SU-DHL-6 (cell line): ENCODE results near the gene SKA2.
"Not testable (repeated sequence)": the region's sequence is repeated elsewhere in the genome, so short reads cannot be mapped to it uniquely, and the experiment has no call there.

Experiments used
- H2AFZ ChIP-seq: fragments of 200-600 bp; sonication (generic); 2 replicates; pipeline ENCODE4 v1.6.1; 2014; ENCODE audit warnings: low read depth, mild to moderate bottlenecking, moderate library complexity, mixed read lengths, antibody characterized with exemption, low read length; ENCODE audit not compliant: severe bottlenecking
- H3F3A ChIP-seq: fragments of 200-600 bp; shearing (Covaris generic); 2 replicates; pipeline ENCODE4 v1.6.0; 2016; ENCODE audit warnings: antibody characterized with exemption, mild to moderate bottlenecking; ENCODE audit not compliant: insufficient read depth
- H3K27ac ChIP-seq: fragments of 200-600 bp; sonication (generic); 2 replicates; pipeline ENCODE4 v1.5.1; 2016; ENCODE audit warnings: low read depth, mild to moderate bottlenecking, low read length, moderate library complexity, mixed read lengths
- H3K27me3 ChIP-seq: fragments of 200-600 bp; sonication (generic), shearing (Covaris generic); 2 replicates; pipeline ENCODE4 v1.6.0; 2014; ENCODE audit warnings: mild to moderate bottlenecking, low read length
- H3K36me3 ChIP-seq: fragments of 200-600 bp; sonication (generic); 2 replicates; pipeline ENCODE4 v1.6.1; 2014; ENCODE audit warnings: mild to moderate bottlenecking, low read length, mixed read lengths
- H3K4me2 ChIP-seq: fragments of 300-600, 200-600 bp; shearing (Covaris generic), sonication (generic); 2 replicates; pipeline ENCODE4 v1.6.0; 2014; ENCODE audit warnings: low read length, low read depth, mild to moderate bottlenecking; ENCODE audit not compliant: poor library complexity, severe bottlenecking
- H3K4me3 ChIP-seq: fragments of 200-600 bp; sonication (generic); 2 replicates; pipeline ENCODE4 v1.5.1; 2014; ENCODE audit warnings: antibody characterized with exemption, low read length, mild to moderate bottlenecking, mixed read lengths; ENCODE audit not compliant: insufficient read depth, poor library complexity, severe bottlenecking
- H3K79me2 ChIP-seq: fragments of 200-600 bp; sonication (generic); 2 replicates; pipeline ENCODE4 v1.6.1; 2014; ENCODE audit warnings: mild to moderate bottlenecking, low read length, moderate library complexity; ENCODE audit not compliant: insufficient read depth
- H3K9ac ChIP-seq: fragments of 200-600 bp; sonication (generic); 2 replicates; pipeline ENCODE4 v1.7.0; 2014; ENCODE audit warnings: mild to moderate bottlenecking, low read length
- H3K9me2 ChIP-seq: fragments of 200-600 bp; sonication (generic); replicated peaks from 2 replicates; pipeline ENCODE4 v1.6.1; 2014; ENCODE audit warnings: low read length; ENCODE audit not compliant: insufficient read depth
- H3K9me3 ChIP-seq: fragments of 200-600 bp; sonication (generic); 2 replicates; pipeline ENCODE4 v1.6.1; 2014; ENCODE audit warnings: low read length, mixed read lengths; ENCODE audit not compliant: insufficient read depth
- H4K20me1 ChIP-seq: fragments of 200-600 bp; sonication (generic); 2 replicates; pipeline ENCODE4 v1.6.1; 2014; ENCODE audit warnings: low read depth, mild to moderate bottlenecking, antibody characterized with exemption, low read length, moderate library complexity, mixed read lengths
- CTCF ChIP-seq: fragments of 200-600 bp; sonication (generic); IDR thresholded peaks from one replicate; pipeline ENCODE4 v1.5.1; 2017; ENCODE audit warnings: antibody characterized with exemption, mild to moderate bottlenecking, low read length, moderate library complexity; ENCODE audit not compliant: insufficient read depth, poor library complexity, severe bottlenecking
- EZH2phosphoT487 ChIP-seq: fragments of 200-600 bp; sonication (generic), shearing (Covaris generic); conservative IDR thresholded peaks from 2 replicates; pipeline ENCODE4 v1.6.1; 2018; ENCODE audit warnings: mild to moderate bottlenecking, antibody characterized with exemption, low read length, moderate library complexity, mixed read lengths

SKA2 gene

GRCh38 chr17:59139939-59140338, 15.0 kb downstream of the SKA2 start:
- H3K27ac ChIP-seq, result no peak overlapping the region
- peaks cover 12% of the 10 kb centered on the region for H4K20me1 ChIP-seq
- TF ChIP-seq EZH2phosphoT487 (no peak), CTCF (no peak)
- H2AFZ ChIP-seq, result no peak overlapping the region
- no peaks in the 10 kb centered on the region for H3K9me2 ChIP-seq
- no peaks in the 10 kb centered on the region for H3K27me3 ChIP-seq
- H3K4me2 ChIP-seq, result no peak overlapping the region
- peaks cover 98% of the 10 kb centered on the region for H3K79me2 ChIP-seq
- no peaks in the 10 kb centered on the region; the same call in 1 of the 2 replicates for H3K36me3 ChIP-seq
- H3F3A ChIP-seq, result 0 out of 2 replicates have a peak, but pooled peaks cover 4% of the 10 kb centered on the region
- H3K9ac ChIP-seq, result no peak overlapping the region
- H3K9me3 ChIP-seq, result no peaks in the 10 kb centered on the region
- H3K4me3 ChIP-seq, result no peak overlapping the region

GRCh38 chr17:59138339-59138738, 16.6 kb downstream of the SKA2 start:
- H2AFZ ChIP-seq, H3K4me3 ChIP-seq, H3K36me3 ChIP-seq, H3K9ac ChIP-seq, H3K9me2 ChIP-seq, H3K9me3 ChIP-seq, H3K4me2 ChIP-seq, H3K27me3 ChIP-seq, H3F3A ChIP-seq, H4K20me1 ChIP-seq, H3K27ac ChIP-seq: not testable (repeated sequence)
- H3K79me2 ChIP-seq, result peaks cover 98% of the 10 kb centered on the region

- no peaks in the 10 kb centered on the region for H3K27me3 ChIP-seq
- H2AFZ ChIP-seq, result no peak overlapping the region
- no peak overlapping the region for H3K4me3 ChIP-seq
- H3K9ac ChIP-seq, result no peak overlapping the region
- TF ChIP-seq EZH2phosphoT487 (no peak), CTCF (no peak)
- H4K20me1 ChIP-seq, result peaks cover 4% of the 10 kb centered on the region; the same call in 1 of the 2 replicates
- H3K4me2 ChIP-seq, result no peak overlapping the region
- no peaks in the 10 kb centered on the region for H3K9me3 ChIP-seq
- peaks cover 80% of the 10 kb centered on the region for H3K79me2 ChIP-seq
- peaks cover 18% of the 10 kb centered on the region; the same call in 1 of the 2 replicates for H3F3A ChIP-seq
- no peak overlapping the region for H3K27ac ChIP-seq
- peaks cover 15% of the 10 kb centered on the region; the same call in 1 of the 2 replicates for H3K36me3 ChIP-seq
- H3K9me2 ChIP-seq, result no peaks in the 10 kb centered on the region
Measured at GRCh38 chr17:59131131-59131530, 23.9 kb downstream of the SKA2 start.

- H3K9me2 ChIP-seq, result no peaks in the 10 kb centered on the region
- H2AFZ ChIP-seq, result no peak overlapping the region
- H4K20me1 ChIP-seq, result peaks cover 4% of the 10 kb centered on the region; the same call in 1 of the 2 replicates
- H3K27me3 ChIP-seq, result no peaks in the 10 kb centered on the region
- peaks cover 19% of the 10 kb centered on the region; the same call in 1 of the 2 replicates for H3F3A ChIP-seq
- H3K27ac ChIP-seq, result no peak overlapping the region
- no peak overlapping the region for H3K4me2 ChIP-seq
- TF ChIP-seq EZH2phosphoT487 (no peak), CTCF (no peak)
- H3K36me3 ChIP-seq, result peaks cover 16% of the 10 kb centered on the region; the same call in 1 of the 2 replicates
- H3K4me3 ChIP-seq, result no peak overlapping the region
- no peak overlapping the region for H3K9ac ChIP-seq
- no peaks in the 10 kb centered on the region for H3K9me3 ChIP-seq
- H3K79me2 ChIP-seq, result peaks cover 69% of the 10 kb centered on the region
Measured at GRCh38 chr17:59129814-59130213, 25.2 kb downstream of the SKA2 start.
